AG20443 (cell line): ENCODE results near the gene SSRP1.
"Not testable (repeated sequence)": the region's sequence is repeated elsewhere in the genome, so short reads cannot be mapped to it uniquely, and the experiment has no call there.

ENCODE experiments used
- DNase-seq: peaks from one replicate; pipeline ENCODE4 v3.0.0; 2012; ENCODE audit warnings: low spot score, mixed read lengths

Gene SSRP1

DNA sequence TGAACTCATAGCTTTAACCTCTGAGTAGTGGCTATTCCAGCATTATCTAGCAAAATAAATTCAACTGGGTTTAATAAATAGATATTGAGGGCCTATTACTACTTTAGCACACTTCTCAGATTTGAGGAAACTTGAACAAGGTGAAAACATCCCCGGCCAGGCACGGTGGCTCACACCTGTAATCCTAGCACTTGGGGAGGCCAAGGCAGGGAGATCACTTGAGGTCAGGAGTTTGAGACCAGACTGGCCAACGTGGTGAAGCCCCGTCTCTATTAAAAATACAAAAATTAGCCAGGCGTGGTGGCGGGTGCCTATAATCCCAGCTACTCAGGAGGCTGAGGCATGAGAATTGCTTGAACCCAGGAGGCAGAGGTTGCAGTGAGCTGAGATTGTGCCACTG is 1.2 kb upstream of the SSRP1 start:
- not testable (repeated sequence) for DNase-seq

DNA sequence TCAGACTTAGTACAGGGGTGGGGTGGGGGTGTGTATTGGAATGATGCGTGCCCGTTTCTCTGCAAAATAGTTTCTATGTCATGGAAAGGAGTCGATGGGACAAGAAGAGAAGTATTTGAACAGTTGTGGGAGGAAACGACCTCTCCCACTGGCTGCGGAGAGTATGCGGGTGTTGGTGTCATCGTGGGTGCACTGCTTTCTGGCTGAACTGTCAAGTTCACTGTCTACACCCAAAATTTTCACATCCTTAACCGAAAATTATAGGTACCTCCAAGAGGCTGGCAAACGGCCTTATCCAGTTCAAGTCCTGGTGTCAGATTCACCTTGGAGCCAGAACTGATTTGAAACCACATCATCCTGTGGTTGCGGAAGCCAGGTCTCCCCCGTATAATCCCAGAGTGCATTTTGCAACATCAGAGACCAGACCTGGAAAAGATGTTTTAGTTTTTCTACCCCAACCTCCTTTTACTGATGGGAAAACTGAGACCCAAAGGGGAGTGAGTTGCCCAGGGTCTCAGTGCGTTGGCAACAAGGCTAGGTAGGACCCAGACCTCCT is 497 bp upstream of the SSRP1 start:
- DNase-seq: peak; percentile 32

GRCh38 chr11:57335023-57335342 is 709 bp downstream of the SSRP1 start:
- no peak for DNase-seq

- no peak for DNase-seq
These were observed 2.8 kb downstream of the SSRP1 start for GRCh38 chr11:57332694-57333440.

DNA sequence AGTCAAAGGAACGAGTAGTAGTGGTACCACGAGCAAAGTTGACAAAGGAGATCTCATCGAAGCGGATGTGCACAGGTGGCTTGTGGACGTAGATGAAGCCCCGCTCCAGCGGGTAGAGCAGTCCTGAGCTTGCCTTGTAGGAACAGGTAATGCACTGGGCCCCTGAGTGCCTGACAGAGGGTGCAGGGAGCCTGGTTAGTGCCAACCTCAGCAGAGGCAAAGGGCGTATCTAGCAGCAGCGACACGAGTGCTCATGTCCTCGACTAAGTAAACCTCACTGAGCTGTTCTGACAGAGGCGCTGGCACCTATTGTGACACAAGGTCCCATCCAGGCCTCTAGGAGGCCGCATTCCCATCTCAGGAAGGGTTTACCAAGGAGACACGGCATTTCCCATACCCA is 4.0 kb downstream of the SSRP1 start:
- DNase-seq: no peak

DNA sequence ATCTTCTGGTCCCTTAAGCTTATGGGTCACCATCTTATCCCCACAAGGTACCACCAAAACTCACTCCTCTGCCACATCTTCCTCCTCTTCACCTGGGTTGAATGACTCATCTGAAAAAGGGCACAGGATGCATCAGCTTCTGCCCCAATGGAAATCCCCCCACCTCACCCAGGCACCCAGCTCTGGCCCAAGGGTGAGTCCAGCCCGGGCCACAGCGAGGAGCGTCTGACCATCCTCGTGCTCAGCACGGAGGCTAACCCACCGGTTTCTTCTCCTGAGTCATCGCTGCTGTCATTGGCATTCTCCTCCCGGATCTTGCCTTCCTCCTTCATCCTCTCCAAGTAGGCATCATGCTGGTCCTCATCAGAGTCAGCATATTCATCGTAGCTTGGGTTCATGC is 5.7 kb downstream of the SSRP1 start:
- no peak for DNase-seq

DNA sequence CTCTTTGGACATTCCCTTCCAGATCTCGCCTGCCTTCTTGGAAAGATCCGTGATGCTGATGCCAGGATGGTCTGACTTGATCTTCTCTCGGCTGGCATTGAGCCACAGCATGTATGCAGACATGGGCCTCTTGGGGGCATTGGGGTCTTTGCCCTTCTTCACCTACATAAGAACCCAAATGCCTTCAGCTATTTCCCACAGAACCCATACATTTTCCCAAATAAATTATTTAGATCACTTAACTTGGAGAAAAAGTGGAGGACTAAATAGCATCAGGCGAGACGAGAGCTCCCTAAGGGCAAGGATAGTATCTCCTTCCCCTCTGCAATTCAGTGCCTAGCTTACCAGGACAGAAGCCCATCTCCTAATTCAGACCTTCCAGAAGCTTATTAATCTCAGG is 8.0 kb downstream of the SSRP1 start:
- DNase-seq: no peak

GRCh38 chr11:57325735-57326048 is 10.0 kb downstream of the SSRP1 start:
- DNase-seq: no peak

DNA sequence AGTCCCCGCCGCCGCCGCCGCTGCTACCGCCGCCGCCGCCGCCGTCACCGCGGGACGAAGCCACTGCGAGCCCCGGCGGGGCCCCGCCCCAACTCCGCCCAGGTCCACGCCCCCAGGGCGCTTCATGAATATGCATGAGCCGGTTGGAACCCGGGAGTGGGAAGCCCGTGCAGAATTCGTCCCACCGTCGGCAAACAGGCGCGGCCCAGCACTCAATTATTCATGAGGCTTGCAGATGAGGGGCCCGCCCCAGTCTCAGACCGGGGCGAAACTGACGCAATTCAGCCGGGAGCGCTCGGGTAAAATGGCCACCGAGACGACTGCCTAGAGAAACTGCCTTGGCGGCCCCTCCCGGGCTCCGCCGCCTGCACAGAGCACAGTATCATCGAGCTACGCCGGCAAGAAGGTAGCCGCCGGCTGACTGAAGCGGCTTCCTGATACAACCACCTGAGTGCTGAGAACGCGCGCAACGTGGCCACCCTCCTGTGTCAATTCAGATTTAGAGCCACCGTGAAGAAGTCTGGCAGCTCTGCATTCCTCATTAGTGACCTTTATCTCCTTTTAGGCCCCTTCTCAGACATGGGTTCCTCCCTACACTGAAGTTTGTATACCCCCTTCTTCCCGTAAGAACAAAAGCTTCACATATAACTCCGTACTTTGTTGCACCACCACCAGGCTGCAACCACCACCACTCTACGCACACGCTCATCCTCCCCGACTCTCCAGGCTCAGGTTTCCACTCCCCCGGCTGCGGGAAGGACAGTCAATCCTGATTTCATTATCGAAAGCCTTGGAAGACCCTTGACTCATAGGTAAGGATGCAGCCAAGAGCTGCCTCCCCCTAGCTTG is 10.6 kb downstream of the SSRP1 start, which contains the start of gene TNKS1BP1:
TSS of gene TNKS1BP1 (minus strand) at position 67 of the 849 bp plus-strand sequence. CDS start 3,067 bp downstream, outside the sequence.
- peak; percentile 96 for DNase-seq

- DNase-seq: peak; percentile 43
These were observed 11.4 kb downstream of the SSRP1 start for GRCh38 chr11:57324154-57324885.

- DNase-seq: no peak
These were observed 11.9 kb downstream of the SSRP1 start for GRCh38 chr11:57323855-57324153.

GRCh38 chr11:57323167-57323854 is 12.4 kb downstream of the SSRP1 start:
- DNase-seq: peak; percentile 40

DNA sequence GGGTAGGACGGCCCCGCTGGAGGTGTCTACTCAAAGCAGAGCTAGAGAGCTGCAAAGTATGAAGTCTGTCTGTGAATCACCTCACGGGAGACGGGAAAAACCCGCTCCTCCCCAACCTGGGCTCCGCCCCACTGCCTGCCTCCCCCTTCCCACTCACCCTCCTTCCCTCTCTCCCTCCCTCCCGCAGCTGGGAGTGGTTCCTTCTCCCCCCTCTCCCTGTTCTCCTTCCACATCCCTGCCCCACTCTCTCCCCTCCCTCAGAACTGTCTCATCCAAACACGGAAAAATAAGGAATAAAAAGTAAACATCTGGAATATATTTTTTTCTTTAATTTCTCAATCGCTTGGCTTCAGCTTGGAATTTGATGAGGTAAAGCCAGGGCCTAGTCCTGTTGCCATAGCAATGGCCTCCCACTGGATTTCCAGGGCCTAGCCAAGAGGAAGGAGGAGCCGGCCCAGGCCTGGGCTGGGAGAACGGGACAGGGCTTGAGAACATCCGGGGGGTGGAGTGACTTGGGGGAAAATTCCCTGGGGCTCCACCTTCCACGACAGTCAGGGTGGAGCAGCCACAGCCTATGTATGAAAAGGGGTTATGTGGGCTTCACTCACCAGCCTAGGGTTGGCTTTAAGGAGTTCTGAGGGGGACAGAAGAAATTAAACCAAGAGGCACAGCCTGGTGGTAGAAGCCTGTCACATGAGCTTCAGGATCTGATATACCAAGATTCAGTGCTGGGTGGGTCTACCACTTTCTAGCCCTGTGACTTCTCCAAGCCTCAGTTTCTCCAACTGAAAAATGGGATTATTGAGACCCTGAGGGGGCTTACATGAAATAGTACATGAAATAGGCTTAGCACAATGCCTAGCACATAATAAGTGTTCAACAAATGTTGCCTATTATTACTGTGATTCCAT is 13.2 kb downstream of the SSRP1 start:
- DNase-seq: peak; percentile 96

DNA sequence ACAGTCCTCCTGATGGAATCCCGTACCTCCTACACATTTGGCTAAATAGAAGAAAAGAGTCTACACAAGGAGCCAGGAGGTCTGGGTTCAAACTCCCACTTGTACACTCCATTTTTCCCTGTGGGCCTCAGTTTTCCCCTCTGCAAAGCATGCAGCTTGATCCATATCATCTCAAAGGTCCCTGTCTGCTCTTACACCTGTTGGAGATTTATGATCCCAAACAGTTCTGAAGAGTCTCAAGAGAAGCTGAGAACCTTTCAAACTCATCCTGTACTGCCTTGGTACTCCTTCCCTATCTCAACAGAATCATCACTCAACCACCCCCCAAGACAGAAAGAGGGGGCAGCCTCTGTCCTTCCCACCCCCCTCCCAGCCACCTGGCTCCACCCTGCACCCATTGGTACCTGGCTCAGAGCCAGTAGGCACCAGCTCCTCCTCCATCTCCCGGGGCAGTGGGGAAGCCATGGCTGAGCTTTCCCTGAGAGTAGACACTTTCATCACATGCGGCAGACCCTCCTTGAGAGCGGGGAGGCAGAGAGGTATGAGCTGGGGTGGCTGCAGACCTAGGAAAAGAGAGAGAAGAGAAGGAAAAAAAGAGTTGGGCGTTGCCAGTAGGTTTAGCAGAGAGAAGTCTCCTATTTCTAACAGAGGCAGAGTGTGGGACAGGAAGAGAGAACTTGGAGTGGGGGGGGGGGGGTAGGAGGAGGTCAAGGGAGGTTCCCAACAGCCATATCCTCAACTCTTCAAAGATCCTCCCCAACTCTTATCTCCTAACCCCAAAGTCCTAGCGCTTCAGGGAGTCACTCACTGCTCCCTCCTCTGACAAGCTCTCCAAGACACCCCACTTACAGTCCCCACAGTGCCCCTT is 14.1 kb downstream of the SSRP1 start:
- peak; percentile 51 for DNase-seq

DNA sequence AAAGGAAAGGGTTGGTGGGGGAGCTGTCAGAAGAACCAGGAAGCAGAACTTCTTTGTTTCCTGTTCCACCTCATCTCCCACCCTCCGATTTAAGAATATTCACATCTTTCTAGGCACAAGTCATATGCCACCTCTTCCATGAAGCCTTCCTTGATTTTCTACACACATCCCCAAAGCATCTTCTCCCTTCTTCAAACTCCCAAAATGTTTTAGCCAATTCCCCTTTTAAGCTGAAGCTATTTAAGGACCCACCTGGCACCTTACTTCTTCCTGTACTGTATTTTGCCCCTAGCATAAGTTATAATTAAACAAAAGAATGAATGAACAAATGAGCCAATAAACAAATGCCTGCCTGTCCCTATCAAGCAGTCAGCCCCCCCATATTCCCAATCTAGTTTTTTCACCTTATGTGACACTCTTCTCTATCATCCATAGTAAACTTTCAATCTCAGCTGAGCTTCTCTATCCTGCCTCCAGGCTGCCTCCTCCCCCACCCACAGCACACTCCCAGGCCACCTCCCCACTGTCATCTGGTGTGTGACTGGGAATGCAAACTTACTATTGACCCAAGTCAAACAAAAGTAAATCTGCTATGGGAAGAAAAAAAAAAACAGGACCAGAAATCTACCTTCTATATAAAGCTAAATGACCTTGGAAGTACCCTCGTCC is 14.8 kb downstream of the SSRP1 start:
- no peak for DNase-seq

- DNase-seq: no peak
These were observed 15.5 kb downstream of the SSRP1 start for GRCh38 chr11:57320067-57320718.

GRCh38 chr11:57318178-57318577 is 17.5 kb downstream of the SSRP1 start:
- DNase-seq: no peak

DNA sequence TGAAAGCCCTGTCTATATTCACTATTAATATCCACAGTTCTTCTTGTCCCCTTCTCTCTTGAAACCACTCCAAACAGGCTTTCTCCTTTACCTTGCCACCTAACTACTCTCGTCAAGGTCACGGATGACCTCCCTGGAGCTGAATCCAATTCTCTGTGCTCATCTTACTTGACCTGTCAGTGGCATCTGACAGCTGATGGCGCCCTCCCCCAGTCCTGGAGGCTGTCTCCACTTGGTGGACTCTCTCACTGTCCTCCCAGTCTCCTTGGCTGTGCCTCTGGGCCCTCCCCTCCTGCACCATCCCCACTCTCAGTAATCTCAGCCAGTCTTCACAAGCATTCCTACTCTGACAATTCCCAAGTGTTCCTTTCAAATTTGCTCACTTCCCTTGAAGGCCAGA is 19.7 kb downstream of the SSRP1 start:
- no peak for DNase-seq

DNA sequence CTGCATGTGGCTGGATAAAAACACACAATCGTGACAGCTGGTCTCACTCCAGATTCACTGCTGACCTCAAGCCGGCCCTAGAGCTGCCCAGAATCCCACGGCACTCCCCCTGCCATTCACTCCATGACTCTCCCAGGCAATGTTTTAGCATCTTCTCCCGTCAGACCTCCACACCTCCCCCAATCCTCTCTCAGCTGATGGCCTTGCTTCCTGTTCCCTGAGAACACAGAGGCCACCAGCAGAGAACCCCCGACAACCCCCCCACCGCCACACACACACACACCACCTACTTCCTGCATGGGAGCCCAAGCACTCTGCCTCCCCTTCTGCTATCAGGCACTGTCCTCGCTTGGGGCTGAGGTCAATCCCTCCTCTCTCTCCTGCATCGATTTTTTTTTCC is 20.2 kb downstream of the SSRP1 start:
- DNase-seq: no peak
